ENCODE data around the gene PDCD1LG2.

- TF ChIP-seq CTCF (conservative IDR thresholded peaks at IDR 0.05 in 1 of 2, IDR thresholded peaks at IDR 0.05 in 1 of 2; ENCODE audit: extremely low read depth in 1 of 2, insufficient read depth in 1 of 2, low read depth in 1 of 2, low read length in 2 of 2) (no peak), EZH2 (IDR thresholded peaks at IDR 0.05; ENCODE audit: borderline replicate concordance, low read length) (no peak)
Observed at GRCh38 chr9:5532790-5533189, 22.5 kb downstream of the PDCD1LG2 start.
